Measurements from ENCODE around the gene CTAGE8. TPM values are rescaled to one million over a fixed set of nuclear protein-coding genes. Genes with fewer than 3 reads are reported as not detected.
"Not testable (repeated sequence)": the region's sequence is repeated elsewhere in the genome, so short reads cannot be mapped to it uniquely, and the experiment has no call there.

Gene CTAGE8
- total RNA-seq, 1 donor from 2014 or later = 1.00 TPM

DNA sequence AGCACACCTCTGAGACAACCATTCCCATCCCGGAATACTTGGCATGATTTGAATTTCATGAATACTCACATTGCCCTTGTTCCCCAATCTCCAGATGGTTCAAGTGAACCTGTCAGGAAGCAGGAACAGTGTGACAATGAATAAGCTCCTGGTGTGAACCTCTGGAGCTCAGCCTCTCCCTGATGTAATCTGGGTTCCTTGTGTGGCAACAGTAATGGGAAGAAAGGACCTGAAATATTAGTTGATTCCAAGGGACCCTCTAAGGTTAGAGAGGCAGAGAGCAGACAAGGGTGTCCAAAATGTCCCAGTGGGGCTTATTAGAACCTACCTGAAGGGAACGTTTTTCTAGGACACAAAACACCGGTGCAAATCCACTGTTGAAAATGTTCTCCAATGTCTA, 13.0 kb downstream of the CTAGE8 start:
- H3K27ac Mint-ChIP-seq = no peak overlapping the region
- ATAC-seq (ENCODE audit: low read depth) (no peak), DNase-seq (no peak)
- H3K36me3 Mint-ChIP-seq (ENCODE audit: low read depth) = no peaks in the 10 kb centered on the region
- no peaks in the 10 kb centered on the region for H3K4me1 Mint-ChIP-seq
- no peaks in the 10 kb centered on the region for H3K27me3 Mint-ChIP-seq
- TF ChIP-seq, protein P1, sequence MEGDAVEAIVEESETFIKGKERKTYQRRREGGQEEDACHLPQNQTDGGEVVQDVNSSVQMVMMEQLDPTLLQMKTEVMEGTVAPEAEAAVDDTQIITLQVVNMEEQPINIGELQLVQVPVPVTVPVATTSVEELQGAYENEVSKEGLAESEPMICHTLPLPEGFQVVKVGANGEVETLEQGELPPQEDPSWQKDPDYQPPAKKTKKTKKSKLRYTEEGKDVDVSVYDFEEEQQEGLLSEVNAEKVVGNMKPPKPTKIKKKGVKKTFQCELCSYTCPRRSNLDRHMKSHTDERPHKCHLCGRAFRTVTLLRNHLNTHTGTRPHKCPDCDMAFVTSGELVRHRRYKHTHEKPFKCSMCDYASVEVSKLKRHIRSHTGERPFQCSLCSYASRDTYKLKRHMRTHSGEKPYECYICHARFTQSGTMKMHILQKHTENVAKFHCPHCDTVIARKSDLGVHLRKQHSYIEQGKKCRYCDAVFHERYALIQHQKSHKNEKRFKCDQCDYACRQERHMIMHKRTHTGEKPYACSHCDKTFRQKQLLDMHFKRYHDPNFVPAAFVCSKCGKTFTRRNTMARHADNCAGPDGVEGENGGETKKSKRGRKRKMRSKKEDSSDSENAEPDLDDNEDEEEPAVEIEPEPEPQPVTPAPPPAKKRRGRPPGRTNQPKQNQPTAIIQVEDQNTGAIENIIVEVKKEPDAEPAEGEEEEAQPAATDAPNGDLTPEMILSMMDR (IDR thresholded peaks at IDR 0.05) = no peak
- no peak overlapping the region for H3K4me3 Mint-ChIP-seq
- intact Hi-C loops (cut with micrococcal nuclease) = no loop called here
- POLR2A ChIA-PET = no interaction called here
- CTCF ChIA-PET = no interaction called here
- no peaks in the 10 kb centered on the region for H3K9me3 Mint-ChIP-seq

- Mint-ChIP-seq H3K36me3 (ENCODE audit: low read depth) (no peaks in the 10 kb centered on the region), H3K4me1 (no peaks in the 10 kb centered on the region), H3K9me3 (no peaks in the 10 kb centered on the region), H3K4me3 (no peak overlapping the region), H3K27ac (no peak overlapping the region), H3K27me3 (no peaks in the 10 kb centered on the region)
- no peak for DNase-seq
- CTCF ChIA-PET = no interaction called here
- TF ChIP-seq, protein P1 (IDR thresholded peaks at IDR 0.05) = no peak
- POLR2A ChIA-PET = no interaction called here
- no peak for ATAC-seq (ENCODE audit: low read depth)
- intact Hi-C loops (cut with micrococcal nuclease) = no loop called here
Measured at GRCh38 chr7:144255471-144255897, 13.6 kb downstream of the CTAGE8 start.

DNA sequence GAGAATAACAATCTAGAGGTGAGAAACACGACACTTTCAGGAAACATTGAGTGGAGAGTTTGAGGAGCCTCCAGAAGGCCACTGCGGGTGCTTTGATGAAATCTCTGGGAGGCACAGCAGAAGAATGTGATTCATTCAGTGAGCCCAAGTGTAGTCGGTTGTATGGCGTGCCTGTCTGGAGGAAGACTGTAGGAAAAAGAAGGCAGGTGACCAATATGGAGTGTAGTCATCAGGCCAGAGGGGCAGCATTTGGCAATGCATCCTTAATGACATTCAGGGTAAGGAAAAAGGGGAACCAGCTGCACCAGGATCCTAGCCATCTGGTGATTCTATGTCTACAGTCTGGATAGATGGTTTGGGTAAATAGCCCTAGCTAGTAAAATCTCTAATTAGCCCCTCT, 16.8 kb downstream of the CTAGE8 start:
- POLR2A ChIA-PET; ATAC-seq (ENCODE audit: low read depth); CTCF ChIA-PET; intact Hi-C loops (cut with micrococcal nuclease); H3K27me3 Mint-ChIP-seq; H3K4me1 Mint-ChIP-seq; H3K4me3 Mint-ChIP-seq; H3K36me3 Mint-ChIP-seq (ENCODE audit: low read depth); DNase-seq; H3K27ac Mint-ChIP-seq; H3K9me3 Mint-ChIP-seq: not testable (repeated sequence)

GRCh38 chr7:144247674-144248330, 21.3 kb downstream of the CTAGE8 start:
- H3K4me1 Mint-ChIP-seq; H3K9me3 Mint-ChIP-seq; intact Hi-C loops (cut with micrococcal nuclease); H3K4me3 Mint-ChIP-seq; H3K27me3 Mint-ChIP-seq; POLR2A ChIA-PET; H3K36me3 Mint-ChIP-seq (ENCODE audit: low read depth); DNase-seq; CTCF ChIA-PET; H3K27ac Mint-ChIP-seq; ATAC-seq (ENCODE audit: low read depth): not testable (repeated sequence)

DNA sequence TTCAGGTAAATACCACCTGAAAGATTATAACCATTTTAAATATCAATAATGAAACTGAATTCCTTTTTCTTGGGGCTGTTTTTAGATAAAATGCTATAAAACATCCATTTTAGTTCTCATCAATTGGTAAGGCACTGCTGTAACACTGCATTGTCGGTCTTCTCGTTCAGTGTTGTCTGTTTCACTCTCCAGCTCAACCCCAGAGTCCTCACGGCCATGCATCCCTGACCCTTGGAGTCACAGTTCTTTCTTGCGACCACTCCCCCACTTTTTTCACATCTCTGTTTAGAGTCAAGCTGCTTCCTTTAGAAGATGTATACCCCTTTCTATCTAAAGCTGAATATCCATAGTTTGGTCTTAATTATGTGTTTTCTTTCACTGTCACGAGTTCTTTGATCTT, 22.1 kb downstream of the CTAGE8 start:
- H3K27me3 Mint-ChIP-seq; H3K36me3 Mint-ChIP-seq (ENCODE audit: low read depth); CTCF ChIA-PET; H3K27ac Mint-ChIP-seq; H3K4me3 Mint-ChIP-seq; ATAC-seq (ENCODE audit: low read depth); POLR2A ChIA-PET; H3K4me1 Mint-ChIP-seq; DNase-seq; H3K9me3 Mint-ChIP-seq; intact Hi-C loops (cut with micrococcal nuclease): not testable (repeated sequence)

GRCh38 chr7:144245372-144245771, 23.7 kb downstream of the CTAGE8 start:
- DNase-seq; H3K27me3 Mint-ChIP-seq; H3K9me3 Mint-ChIP-seq; CTCF ChIA-PET; ATAC-seq (ENCODE audit: low read depth); POLR2A ChIA-PET; intact Hi-C loops (cut with micrococcal nuclease); H3K4me1 Mint-ChIP-seq; H3K4me3 Mint-ChIP-seq; H3K27ac Mint-ChIP-seq; H3K36me3 Mint-ChIP-seq (ENCODE audit: low read depth): not testable (repeated sequence)

DNA sequence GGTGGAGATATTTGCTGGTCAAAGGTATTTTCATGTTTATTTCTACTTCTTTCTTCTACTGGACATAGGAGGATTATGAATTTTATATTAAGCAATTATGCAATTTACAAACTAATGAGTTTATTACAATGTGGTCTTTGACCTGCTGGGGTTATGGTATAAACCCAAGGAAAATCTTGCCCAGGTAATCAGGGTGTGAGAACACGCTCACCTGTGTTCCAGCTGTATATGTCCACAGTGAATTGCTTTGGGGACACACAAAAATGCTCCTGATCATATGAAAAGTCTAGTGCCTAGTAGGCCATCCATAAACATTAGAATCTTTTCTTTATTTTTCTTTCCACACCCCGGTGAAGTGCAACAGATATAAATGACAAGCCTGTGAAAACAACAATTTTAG, 29.7 kb downstream of the CTAGE8 start, which contains the start of gene OR2A42:
Gene OR2A42 (minus strand): TSS at position 241 of the 400 bp plus-strand sequence. CDS start 6,762 bp downstream, outside the sequence.
- not testable (repeated sequence) for ATAC-seq (ENCODE audit: low read depth); H3K9me3 Mint-ChIP-seq

DNA sequence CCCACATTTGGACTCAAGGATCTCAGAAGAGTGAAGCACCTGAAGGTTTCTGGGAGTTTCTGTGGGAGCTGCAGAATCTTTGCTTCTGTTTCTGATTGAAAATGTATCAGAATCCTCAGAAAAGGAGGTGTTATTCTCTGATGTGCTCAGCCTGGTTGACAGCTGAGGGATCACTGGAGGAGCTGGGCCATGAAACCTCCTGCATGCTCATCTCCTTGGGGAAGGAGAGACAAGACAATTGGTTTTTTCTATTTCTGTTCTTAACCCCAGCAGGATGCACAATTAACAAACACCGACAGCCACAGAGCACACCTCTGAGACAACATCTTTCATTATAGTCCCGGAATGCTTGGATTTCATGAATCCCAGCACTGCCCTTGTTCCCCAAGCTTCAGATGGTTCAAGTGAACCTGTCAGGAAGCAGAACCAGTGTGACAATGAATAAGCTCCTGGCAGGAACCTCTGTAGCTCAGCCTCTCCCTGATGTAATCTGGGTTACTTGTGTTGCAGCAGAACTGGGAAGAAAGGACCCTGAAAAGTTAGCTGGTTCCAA, 30.5 kb downstream of the CTAGE8 start:
- H3K4me1 Mint-ChIP-seq; H3K27ac Mint-ChIP-seq; H3K36me3 Mint-ChIP-seq (ENCODE audit: low read depth); H3K27me3 Mint-ChIP-seq; ATAC-seq (ENCODE audit: low read depth); H3K9me3 Mint-ChIP-seq; intact Hi-C loops (cut with micrococcal nuclease); POLR2A ChIA-PET; CTCF ChIA-PET; DNase-seq; H3K4me3 Mint-ChIP-seq: not testable (repeated sequence)

More for the DNA sequence above, 29.7 kb downstream of the CTAGE8 start, which contains the start of gene OR2A42:
- POLR2A ChIA-PET; H3K4me3 Mint-ChIP-seq; H3K27ac Mint-ChIP-seq; CTCF ChIA-PET; intact Hi-C loops (cut with micrococcal nuclease); H3K36me3 Mint-ChIP-seq (ENCODE audit: low read depth); DNase-seq; H3K4me1 Mint-ChIP-seq; H3K27me3 Mint-ChIP-seq: not testable (repeated sequence)

DNA sequence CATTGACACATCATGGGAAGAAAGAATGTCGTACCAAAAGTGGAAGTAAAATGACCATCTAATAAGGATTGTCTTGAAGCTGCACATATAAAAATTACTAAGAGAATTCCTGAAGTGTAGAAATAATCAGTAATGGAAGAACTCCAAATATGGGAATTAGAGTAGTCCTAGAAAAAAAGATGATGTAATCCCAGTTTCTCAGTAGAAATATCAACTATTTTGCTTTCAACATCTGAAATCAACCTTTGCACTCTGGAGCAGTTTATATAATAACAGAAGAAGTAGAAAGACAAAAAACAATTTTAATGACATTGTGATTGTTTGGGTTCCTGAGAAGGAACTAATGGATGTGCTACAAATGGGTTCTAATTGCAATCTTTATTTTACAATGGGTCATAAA, 36.0 kb downstream of the CTAGE8 start:
- H3K4me1 Mint-ChIP-seq; POLR2A ChIA-PET; intact Hi-C loops (cut with micrococcal nuclease); DNase-seq; ATAC-seq (ENCODE audit: low read depth); H3K27me3 Mint-ChIP-seq; H3K4me3 Mint-ChIP-seq; H3K9me3 Mint-ChIP-seq; H3K27ac Mint-ChIP-seq; H3K36me3 Mint-ChIP-seq (ENCODE audit: low read depth); CTCF ChIA-PET: not testable (repeated sequence)

DNA sequence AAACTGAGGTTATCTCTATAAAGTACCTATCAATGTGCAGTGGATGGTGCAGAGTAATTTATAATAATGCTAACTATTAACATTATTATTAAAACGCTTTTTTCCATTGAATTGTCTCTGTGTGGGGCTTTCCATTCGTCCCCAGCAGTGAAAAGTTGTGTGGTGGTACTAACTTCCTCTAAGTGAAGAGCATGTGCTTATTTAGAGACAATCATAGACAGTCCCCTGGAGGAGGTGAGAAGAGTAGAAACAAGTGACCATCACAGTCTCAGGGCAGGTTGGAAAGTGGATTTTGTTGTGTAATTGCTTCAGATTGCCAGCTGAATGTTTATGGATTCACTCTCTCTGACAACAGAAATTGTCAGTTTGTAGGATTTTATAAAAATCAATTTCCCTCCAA, 38.1 kb downstream of the CTAGE8 start:
- H3K27ac Mint-ChIP-seq; ATAC-seq (ENCODE audit: low read depth); H3K4me3 Mint-ChIP-seq; H3K9me3 Mint-ChIP-seq; POLR2A ChIA-PET; DNase-seq; H3K27me3 Mint-ChIP-seq; intact Hi-C loops (cut with micrococcal nuclease); H3K36me3 Mint-ChIP-seq (ENCODE audit: low read depth); H3K4me1 Mint-ChIP-seq; CTCF ChIA-PET: not testable (repeated sequence)

DNA sequence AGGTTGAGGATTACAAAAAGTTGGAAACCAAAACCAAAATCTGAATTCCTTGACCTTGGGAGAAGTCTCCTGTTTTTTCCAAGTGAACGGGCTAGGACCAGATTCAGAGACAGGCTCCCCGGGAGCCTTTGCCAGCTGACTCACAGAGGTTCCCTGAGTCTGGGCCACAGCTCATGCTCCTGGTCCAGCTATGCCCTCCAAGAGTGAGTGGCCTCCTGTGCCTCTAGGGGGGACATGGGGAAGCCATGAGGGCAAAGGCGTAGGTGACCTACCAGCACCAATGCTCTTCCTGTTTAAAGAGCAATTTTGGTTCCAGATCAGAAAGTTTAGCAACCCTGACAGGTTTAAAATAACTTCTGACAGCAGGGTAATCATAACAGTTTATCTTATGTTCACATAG, 40.3 kb downstream of the CTAGE8 start:
- H3K27me3 Mint-ChIP-seq; intact Hi-C loops (cut with micrococcal nuclease); CTCF ChIA-PET; H3K36me3 Mint-ChIP-seq (ENCODE audit: low read depth); ATAC-seq (ENCODE audit: low read depth); POLR2A ChIA-PET; H3K27ac Mint-ChIP-seq; DNase-seq; H3K4me1 Mint-ChIP-seq; H3K4me3 Mint-ChIP-seq; H3K9me3 Mint-ChIP-seq: not testable (repeated sequence)
